CD4-positive, alpha-beta T cell treated with Interleukin-6 for 4 hours (primary cell): ENCODE data around the gene TLR5.
A peak's percentile ranks its signal among the peaks of the same experiment; 100 is the strongest.
"Not testable (repeated sequence)": the region's sequence is repeated elsewhere in the genome, so short reads cannot be mapped to it uniquely, and the experiment has no call there.

Experiments used
- DNase-seq: peaks from one replicate; pipeline ENCODE4 v3.0.0-alpha.2; 2020; ENCODE audit warnings: mixed read lengths

The TLR5 gene

DNA sequence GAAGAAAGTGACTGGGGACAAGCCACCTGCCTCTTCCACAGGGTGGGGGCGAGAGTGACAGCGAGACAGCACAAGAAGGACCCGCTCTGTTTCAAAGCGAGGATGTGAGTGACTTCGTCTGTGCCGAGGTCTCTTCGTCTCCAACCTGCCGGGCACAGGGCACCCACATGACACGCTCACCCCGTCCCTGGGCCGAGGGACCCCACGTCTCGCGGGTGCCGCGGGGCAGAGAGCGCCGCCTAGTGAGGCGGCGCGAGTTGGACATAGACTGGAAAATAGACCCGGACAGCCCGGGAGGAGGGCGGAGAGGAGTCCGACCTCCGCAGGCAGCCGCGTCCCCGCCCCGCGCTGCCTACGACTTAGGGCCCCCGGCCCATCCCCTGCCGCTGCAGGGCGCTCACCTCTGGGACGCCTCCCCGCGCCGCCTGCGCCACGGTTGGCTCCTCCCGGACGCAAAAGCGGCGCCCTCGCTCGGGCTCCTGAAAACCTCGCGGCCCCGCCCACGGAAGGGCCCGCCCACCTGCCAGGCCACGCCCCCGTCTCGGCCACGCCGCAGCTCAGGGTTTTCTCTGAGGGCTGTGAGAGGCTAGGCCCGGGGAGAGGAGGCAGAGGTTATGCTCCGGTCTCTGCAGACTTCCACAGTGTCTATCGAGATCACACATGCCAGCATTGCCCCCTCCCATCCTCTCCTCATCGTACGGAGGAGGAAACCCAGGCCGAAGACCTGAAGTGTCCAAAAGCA, at the start of gene TLR5:
Gene TLR5, minus strand, starts transcription at position 454 of the 742 bp plus-strand sequence. CDS start 30,217 bp downstream, outside the sequence.
- peak; percentile 95 for DNase-seq

GRCh38 chr1:223189903-223190724, 47.1 kb upstream of the TLR5 start:
- peak; percentile 56 for DNase-seq

GRCh38 chr1:223189525-223189902, 46.5 kb upstream of the TLR5 start:
- DNase-seq = no peak

- DNase-seq = no peak
Observed at GRCh38 chr1:223188618-223189356, 45.7 kb upstream of the TLR5 start.

GRCh38 chr1:223186800-223187199, 43.8 kb upstream of the TLR5 start:
- DNase-seq = no peak

- no peak for DNase-seq
Observed at GRCh38 chr1:223183268-223183862, 40.3 kb upstream of the TLR5 start.

- DNase-seq = no peak
Observed at GRCh38 chr1:223180731-223181321, 37.8 kb upstream of the TLR5 start.

GRCh38 chr1:223179786-223180185, 36.7 kb upstream of the TLR5 start:
- no peak for DNase-seq

DNA sequence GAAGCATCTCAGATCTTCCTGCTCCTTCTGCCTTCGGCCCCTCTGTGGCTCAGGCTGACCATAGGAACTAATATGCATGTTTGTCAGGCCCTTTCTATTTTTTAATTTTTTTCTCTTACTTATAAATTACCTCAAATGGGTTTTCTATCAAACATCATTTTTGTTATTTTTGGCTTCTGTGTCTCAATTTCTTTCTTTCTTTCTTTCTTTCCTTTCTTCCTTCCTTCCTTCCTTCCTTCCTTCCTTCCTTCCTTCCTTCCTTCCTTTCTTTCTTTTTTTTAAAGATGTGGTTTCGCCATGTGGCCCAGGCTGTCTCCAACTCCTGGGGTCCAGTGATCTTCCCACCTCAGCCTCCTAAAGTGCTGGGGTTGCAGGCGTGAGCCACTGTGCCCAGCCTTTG, 36.2 kb upstream of the TLR5 start:
- no peak for DNase-seq

DNA sequence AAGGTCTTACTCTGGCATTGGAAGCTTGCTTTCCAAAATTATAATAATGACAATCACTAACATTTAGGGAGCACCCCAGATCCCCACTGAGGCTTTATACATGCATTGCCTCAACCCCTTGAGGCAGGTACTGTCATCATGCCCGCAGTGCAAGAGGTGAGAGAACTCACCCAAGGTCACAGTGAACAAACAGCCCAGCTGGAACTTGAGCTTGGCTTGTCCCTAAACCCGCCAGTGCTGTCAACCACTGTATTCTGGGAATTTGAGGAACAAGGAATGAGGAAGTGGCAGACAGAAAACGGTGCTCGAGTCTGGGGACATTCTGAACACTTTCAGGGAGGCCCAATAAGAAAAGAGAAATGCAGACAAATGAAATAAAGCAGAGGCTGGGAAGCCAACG, 34.6 kb upstream of the TLR5 start:
- no peak for DNase-seq

DNA sequence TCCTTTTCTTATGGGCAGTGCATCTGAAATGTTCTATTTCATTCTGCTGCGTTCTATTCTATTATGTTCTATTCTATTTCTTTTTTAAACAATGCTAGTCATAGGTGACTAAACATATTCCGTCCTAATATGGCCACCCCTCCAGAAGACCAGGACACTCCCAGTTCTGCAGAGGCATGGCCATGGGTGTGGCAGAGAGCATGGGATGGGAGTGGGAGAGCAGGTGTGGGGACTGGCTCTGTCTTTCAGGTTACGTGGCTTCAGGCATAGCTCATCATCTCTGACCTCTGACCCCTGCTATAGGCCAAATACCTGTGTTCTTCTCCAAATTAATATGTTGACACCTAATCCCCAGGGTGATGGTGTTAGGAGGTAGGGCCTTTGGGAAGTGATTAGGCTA, 33.4 kb upstream of the TLR5 start:
- DNase-seq = no peak

DNA sequence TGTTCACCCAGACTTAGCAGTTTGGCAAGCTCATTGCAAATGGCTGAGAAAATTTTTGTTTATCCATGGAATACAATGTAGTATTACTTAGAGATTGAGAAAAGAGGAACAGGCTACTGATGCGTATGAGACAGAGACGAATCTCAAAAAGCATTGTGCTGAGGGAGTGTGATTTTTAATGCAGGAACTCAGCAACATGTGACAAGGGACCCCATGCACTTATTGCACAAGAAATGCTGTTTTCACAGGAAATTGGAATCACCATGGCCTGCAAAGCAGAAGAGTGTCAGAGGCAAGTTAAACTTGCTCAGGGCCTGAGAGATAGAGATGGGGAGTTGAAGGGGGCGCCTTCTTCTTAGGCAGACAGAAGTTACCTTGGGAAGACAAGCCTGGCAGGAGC, 32.6 kb upstream of the TLR5 start:
- no peak for DNase-seq

DNA sequence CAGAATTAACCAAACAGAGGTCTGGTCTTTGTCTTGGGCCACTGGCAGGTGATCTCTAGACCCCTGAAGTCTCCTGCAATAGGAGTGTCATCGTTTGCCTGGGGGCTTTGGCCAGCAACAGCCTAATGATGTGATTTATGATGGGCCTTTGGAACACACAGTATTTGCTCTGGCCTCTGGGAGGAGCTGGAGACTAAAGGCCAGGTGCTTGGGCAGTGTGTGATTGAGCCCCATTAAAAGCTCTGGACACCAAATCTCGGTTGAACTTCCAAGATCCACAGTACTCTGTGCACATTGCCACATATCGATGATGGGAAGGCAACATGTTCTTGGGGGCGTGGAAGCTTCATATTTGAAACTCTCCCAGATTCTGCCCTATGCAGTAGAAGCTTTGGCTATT, 32.0 kb upstream of the TLR5 start:
- no peak for DNase-seq

- not testable (repeated sequence) for DNase-seq
Observed at GRCh38 chr1:223169458-223169857, 26.4 kb upstream of the TLR5 start.

- no peak for DNase-seq
Observed at GRCh38 chr1:223161321-223161720, 18.3 kb upstream of the TLR5 start.

DNA sequence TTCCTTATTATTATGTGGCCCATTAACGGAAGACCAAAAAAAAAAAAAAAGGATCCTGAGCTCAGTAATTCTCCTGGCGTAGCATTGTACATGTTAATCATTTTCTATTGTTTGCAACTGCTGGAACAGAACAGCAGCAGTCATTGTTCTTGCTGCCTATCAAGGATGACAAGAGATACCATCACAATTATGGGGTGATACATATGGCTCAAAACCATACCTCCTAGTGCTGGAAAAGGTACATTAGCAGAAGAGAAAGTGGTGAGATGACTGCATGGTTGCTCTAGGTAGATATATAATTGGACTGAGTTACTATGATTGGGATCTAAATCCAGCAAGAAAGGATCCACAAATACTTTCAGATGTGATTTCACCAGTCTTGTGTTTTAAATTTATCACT, 13.3 kb upstream of the TLR5 start:
- DNase-seq = no peak

- no peak for DNase-seq
Observed at GRCh38 chr1:223155153-223155552, 12.1 kb upstream of the TLR5 start.

DNA sequence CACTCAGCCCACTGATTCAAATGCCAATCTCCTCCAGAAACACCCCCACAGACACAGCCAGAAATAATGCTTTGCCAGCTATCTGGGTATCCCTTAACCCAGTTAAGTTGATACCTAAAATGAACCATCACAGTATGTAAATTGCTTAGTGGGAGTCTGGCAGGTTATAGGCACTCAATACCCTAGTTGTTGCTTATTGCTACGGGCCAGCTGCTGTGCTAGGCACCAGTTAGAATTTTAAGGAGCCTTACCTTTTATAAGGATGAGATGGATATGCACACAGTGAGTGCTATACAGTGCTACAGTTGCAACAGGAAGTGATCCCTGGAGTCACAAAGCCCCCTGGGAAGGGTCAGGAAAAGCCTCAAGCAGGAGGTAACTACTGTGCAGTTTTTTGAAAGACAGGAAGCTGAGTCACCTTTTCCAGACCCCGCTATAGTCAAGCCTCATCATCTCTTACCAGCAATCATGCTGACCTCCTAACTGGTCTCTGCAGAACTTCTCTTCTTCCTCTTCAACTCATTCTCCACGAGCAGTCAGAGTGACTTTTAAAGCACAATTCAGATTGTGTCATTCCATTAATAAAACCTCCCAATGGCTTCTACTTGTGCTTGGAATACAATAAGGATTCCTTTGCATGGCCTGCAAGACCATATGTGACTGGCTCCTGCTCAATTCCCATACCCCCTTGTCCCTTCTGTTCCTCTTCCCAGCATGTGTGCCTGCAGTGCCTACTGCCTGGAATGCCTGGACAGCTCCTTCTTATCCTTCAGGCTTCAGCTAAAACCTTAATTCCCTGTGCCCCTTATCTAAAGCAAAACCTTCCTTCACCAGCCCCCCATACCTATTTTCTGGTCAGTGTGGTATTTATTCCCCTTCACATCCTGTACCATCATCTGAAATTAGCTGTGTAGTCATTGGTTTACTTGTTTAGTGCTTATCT, 10.4 kb upstream of the TLR5 start:
- DNase-seq = no peak

- DNase-seq = no peak
Observed at GRCh38 chr1:223152399-223152798, 9.4 kb upstream of the TLR5 start.

GRCh38 chr1:223150443-223150842, 7.4 kb upstream of the TLR5 start:
- no peak for DNase-seq

DNA sequence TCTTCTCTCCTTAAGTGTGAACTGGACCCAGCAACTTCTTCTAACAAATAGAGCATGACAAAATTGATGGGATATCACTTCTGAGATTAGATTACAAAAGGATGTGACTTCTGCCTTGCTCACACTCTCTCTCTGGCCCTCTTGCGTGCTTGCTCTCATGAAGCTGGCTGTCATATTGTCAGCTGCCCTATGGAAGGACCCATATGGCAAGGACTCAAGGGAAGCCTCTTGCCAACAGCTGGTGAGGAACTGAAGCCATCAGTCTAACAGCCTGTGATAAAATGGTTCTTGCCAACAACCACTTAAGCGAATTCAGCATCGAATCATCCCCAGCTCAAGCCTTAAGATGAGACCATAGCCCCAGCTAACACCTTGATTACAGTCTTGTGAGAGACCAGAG, 4.8 kb upstream of the TLR5 start:
- no peak for DNase-seq

DNA sequence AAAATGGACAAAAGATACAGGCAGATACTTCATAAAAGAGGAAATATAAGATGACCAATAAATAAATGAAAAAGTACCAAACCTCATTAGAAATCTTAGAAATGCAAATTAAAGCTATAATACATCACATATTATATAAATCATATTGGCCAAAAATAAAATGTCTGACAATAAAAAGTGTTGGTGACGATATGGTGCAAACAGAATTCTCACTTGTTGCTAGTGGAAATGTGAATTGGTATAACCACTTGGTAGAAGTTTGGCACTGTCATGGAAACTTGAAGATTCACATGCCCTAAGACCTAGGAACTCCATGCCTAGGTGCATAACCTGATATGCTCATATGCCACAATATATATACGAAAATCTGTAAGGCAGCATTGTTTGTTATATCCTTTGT, 4.4 kb upstream of the TLR5 start:
- DNase-seq = no peak
